PC-9 (cell line): ENCODE data around the gene FAM98C.

Experiments used
- EZH2 ChIP-seq: fragments of 200-600 bp; sonication (generic); IDR thresholded peaks from 2 replicates; pipeline ENCODE4 v1.8.0; 2017; ENCODE audit warnings: antibody characterized with exemption, low read depth
- TF ChIP-seq, protein P1 (sequence below): fragments of 200-600 bp; sonication (generic); conservative IDR thresholded peaks from 2 replicates; pipeline ENCODE4 v1.6.1; 2017; ENCODE audit warnings: mixed run types, antibody characterized with exemption, mild to moderate bottlenecking, moderate library complexity

DNA sequence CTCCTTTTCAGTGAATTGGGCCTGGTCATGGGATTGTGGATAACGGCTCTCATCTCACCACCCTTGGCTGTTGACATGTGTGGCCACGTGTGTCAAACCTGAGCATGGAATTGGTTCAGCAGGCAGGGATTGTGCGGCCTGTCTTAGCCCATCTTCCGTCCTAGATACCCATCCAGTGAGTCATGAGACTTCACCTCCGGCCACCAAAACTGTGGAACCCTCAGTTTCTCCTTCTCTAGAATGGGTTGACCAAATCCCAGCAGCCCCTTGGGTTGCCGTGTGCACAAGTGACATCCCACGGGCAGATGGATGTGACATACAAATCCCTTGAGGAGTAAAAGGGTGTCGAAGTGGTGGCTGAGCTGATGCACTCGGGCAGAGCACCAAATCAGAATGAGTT is 21.8 kb upstream of the FAM98C start:
- TF ChIP-seq, protein P1, sequence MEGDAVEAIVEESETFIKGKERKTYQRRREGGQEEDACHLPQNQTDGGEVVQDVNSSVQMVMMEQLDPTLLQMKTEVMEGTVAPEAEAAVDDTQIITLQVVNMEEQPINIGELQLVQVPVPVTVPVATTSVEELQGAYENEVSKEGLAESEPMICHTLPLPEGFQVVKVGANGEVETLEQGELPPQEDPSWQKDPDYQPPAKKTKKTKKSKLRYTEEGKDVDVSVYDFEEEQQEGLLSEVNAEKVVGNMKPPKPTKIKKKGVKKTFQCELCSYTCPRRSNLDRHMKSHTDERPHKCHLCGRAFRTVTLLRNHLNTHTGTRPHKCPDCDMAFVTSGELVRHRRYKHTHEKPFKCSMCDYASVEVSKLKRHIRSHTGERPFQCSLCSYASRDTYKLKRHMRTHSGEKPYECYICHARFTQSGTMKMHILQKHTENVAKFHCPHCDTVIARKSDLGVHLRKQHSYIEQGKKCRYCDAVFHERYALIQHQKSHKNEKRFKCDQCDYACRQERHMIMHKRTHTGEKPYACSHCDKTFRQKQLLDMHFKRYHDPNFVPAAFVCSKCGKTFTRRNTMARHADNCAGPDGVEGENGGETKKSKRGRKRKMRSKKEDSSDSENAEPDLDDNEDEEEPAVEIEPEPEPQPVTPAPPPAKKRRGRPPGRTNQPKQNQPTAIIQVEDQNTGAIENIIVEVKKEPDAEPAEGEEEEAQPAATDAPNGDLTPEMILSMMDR: no peak
- no peak for TF ChIP-seq EZH2
